Measurements from ENCODE around the gene FAM20C.

FAM20C gene

GRCh38 chr7:297611-298374, 105.4 kb downstream of the FAM20C start:
- no peak for DNase-seq (ENCODE audit: low read depth)
- TF ChIP-seq CTCF (IDR thresholded peaks at IDR 0.05; ENCODE audit: control insufficient read depth, insufficient read depth, low read depth, low read length, missing control alignments) = no peak

GRCh38 chr7:298375-298702, 106.0 kb downstream of the FAM20C start:
- DNase-seq (ENCODE audit: low read depth) = no peak
- H3K4me3 ChIP-seq (ENCODE audit: control insufficient read depth, low read depth, low read length) = no peak overlapping the region
- TF ChIP-seq CTCF (IDR thresholded peaks at IDR 0.05; ENCODE audit: control insufficient read depth, insufficient read depth, low read depth, low read length, missing control alignments) = no peak

More at GRCh38 chr7:297611-298374, 105.4 kb downstream of the FAM20C start:
- H3K4me3 ChIP-seq (ENCODE audit: control insufficient read depth, low read depth, low read length) = no peak overlapping the region

DNA sequence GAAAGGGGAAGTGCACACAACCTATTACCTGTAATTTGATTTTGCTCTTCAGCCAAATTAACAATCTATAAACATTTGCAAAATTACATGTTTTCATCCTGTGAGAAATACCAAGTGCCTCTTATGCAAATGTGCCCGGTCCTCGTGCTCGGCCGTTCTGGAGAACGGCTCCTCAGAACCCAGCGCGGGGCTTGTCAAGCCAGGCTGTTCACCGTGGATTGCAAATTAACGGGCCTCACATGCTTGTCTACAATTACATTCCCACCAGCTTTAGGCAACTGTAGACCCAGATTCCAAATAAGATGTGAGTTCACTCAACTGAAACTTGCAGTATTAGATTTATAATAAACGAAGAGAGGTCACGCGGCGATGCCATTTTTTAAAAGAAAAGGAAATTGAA, 106.4 kb downstream of the FAM20C start:
- no peak for TF ChIP-seq CTCF (IDR thresholded peaks at IDR 0.05; ENCODE audit: control insufficient read depth, insufficient read depth, low read depth, low read length, missing control alignments)
- no peak for DNase-seq (ENCODE audit: low read depth)
- no peak overlapping the region for H3K4me3 ChIP-seq (ENCODE audit: control insufficient read depth, low read depth, low read length)

- no peak for DNase-seq (ENCODE audit: low read depth)
- H3K4me3 ChIP-seq (ENCODE audit: control insufficient read depth, low read depth, low read length) = no peak overlapping the region
- TF ChIP-seq CTCF (IDR thresholded peaks at IDR 0.05; ENCODE audit: control insufficient read depth, insufficient read depth, low read depth, low read length, missing control alignments) = no peak
Measured at GRCh38 chr7:299169-299568, 106.8 kb downstream of the FAM20C start.

GRCh38 chr7:299628-300027, 107.3 kb downstream of the FAM20C start:
- H3K4me3 ChIP-seq (ENCODE audit: control insufficient read depth, low read depth, low read length) = no peak overlapping the region
- no peak for DNase-seq (ENCODE audit: low read depth)
- no peak for TF ChIP-seq CTCF (IDR thresholded peaks at IDR 0.05; ENCODE audit: control insufficient read depth, insufficient read depth, low read depth, low read length, missing control alignments)

GRCh38 chr7:300048-300447, 107.7 kb downstream of the FAM20C start:
- no peak for DNase-seq (ENCODE audit: low read depth)

More at GRCh38 chr7:300048-300447, 107.7 kb downstream of the FAM20C start:
- TF ChIP-seq CTCF (IDR thresholded peaks at IDR 0.05; ENCODE audit: control insufficient read depth, insufficient read depth, low read depth, low read length, missing control alignments) = no peak
- H3K4me3 ChIP-seq (ENCODE audit: control insufficient read depth, low read depth, low read length) = no peak overlapping the region

All from AG09309 (cell line).